HG02610 (cell line): ENCODE results near the gene MGAT4A.

ENCODE experiments used
- ATAC-seq: cut with Tn5 transposase; IDR thresholded peaks from one replicate; pipeline ENCODE4 v1.9.1; 2021; ENCODE audit warnings: mild to moderate bottlenecking, moderate library complexity; ENCODE audit not compliant: unreplicated experiment

MGAT4A gene

GRCh38 chr2:98731041-98731893, at the start of gene MGAT4A:
TSS of gene MGAT4A (minus strand) at chr2:98731132. CDS start at chr2:98726332, 4,800 bp downstream.
- ATAC-seq: peak; percentile 77

GRCh38 chr2:98778741-98779483, 48.0 kb upstream of the MGAT4A start:
- no peak for ATAC-seq

GRCh38 chr2:98778151-98778550, 47.2 kb upstream of the MGAT4A start:
- no peak for ATAC-seq

- no peak for ATAC-seq
Observed at GRCh38 chr2:98777710-98778109, 46.8 kb upstream of the MGAT4A start.

- ATAC-seq: no peak
Observed at GRCh38 chr2:98777076-98777475, 46.1 kb upstream of the MGAT4A start.

- no peak for ATAC-seq
Observed at GRCh38 chr2:98776136-98776535, 45.2 kb upstream of the MGAT4A start.

GRCh38 chr2:98775146-98775986, 44.4 kb upstream of the MGAT4A start:
- ATAC-seq: no peak

GRCh38 chr2:98773907-98774306, 43.0 kb upstream of the MGAT4A start:
- ATAC-seq: no peak

- no peak for ATAC-seq
Observed at GRCh38 chr2:98773169-98773568, 42.2 kb upstream of the MGAT4A start.

GRCh38 chr2:98772536-98772935, 41.6 kb upstream of the MGAT4A start:
- no peak for ATAC-seq

GRCh38 chr2:98771721-98772524, 41.0 kb upstream of the MGAT4A start:
- ATAC-seq: no peak

- ATAC-seq: no peak
Observed at GRCh38 chr2:98771264-98771663, 40.3 kb upstream of the MGAT4A start.

GRCh38 chr2:98769784-98770183, 38.9 kb upstream of the MGAT4A start:
- ATAC-seq: no peak

GRCh38 chr2:98769114-98769476, 38.2 kb upstream of the MGAT4A start:
- ATAC-seq: no peak

- ATAC-seq: no peak
Observed at GRCh38 chr2:98768384-98769113, 37.6 kb upstream of the MGAT4A start.

GRCh38 chr2:98764499-98764898, 33.6 kb upstream of the MGAT4A start:
- ATAC-seq: no peak

GRCh38 chr2:98763209-98763951, 32.4 kb upstream of the MGAT4A start:
- no peak for ATAC-seq

- no peak for ATAC-seq
Observed at GRCh38 chr2:98761909-98762308, 31.0 kb upstream of the MGAT4A start.

GRCh38 chr2:98761267-98761781, 30.4 kb upstream of the MGAT4A start:
- ATAC-seq: no peak
